Hematopoietic multipotent progenitor cell (in vitro differentiated cells): ENCODE data around the gene PLD1. TPM values are rescaled to one million over a fixed set of nuclear protein-coding genes. Genes with fewer than 3 reads are reported as not detected.

Experiments used
- DNase-seq, 3 donors: peaks; one replicate each; pipeline ENCODE4 v3.0.0-alpha.2; 2011 to 2015; ENCODE audit warnings: low read depth in 2 of 3, low spot score in 2 of 3
- total RNA-seq: library from RNA; depleted of rRNA; stranded (reverse); fragments of >200 nt; gene quantifications from one replicate; pipeline ENCODE4 v1.2.3, GENCODE V29; 2012

Gene PLD1
- total RNA-seq, 1 donor = 4.8 TPM

GRCh38 chr3:171801738-171802589, 8.3 kb downstream of the PLD1 start:
- no peak for DNase-seq

GRCh38 chr3:171799501-171799900, 10.8 kb downstream of the PLD1 start:
- no peak for DNase-seq

GRCh38 chr3:171797873-171798272, 12.4 kb downstream of the PLD1 start:
- DNase-seq = no peak

- DNase-seq = no peak
Measured at GRCh38 chr3:171797265-171797679, 13.0 kb downstream of the PLD1 start.

GRCh38 chr3:171796625-171797264, 13.5 kb downstream of the PLD1 start:
- DNase-seq = no peak

GRCh38 chr3:171792531-171792930, 17.8 kb downstream of the PLD1 start:
- DNase-seq = no peak

GRCh38 chr3:171791692-171792076, 18.6 kb downstream of the PLD1 start:
- no peak for DNase-seq

- no peak for DNase-seq
Measured at GRCh38 chr3:171790898-171791691, 19.2 kb downstream of the PLD1 start.

- DNase-seq = no peak
Measured at GRCh38 chr3:171790574-171790897, 19.7 kb downstream of the PLD1 start.

GRCh38 chr3:171789759-171790505, 20.4 kb downstream of the PLD1 start:
- DNase-seq = no peak

GRCh38 chr3:171788546-171789351, 21.5 kb downstream of the PLD1 start:
- DNase-seq = no peak

- no peak for DNase-seq
Measured at GRCh38 chr3:171786997-171787396, 23.3 kb downstream of the PLD1 start.

- DNase-seq = no peak
Measured at GRCh38 chr3:171784937-171785336, 25.3 kb downstream of the PLD1 start.

GRCh38 chr3:171784387-171784786, 25.9 kb downstream of the PLD1 start:
- no peak for DNase-seq

- DNase-seq = no peak
Measured at GRCh38 chr3:171783626-171784025, 26.7 kb downstream of the PLD1 start.

GRCh38 chr3:171783086-171783485, 27.2 kb downstream of the PLD1 start:
- no peak for DNase-seq

- no peak for DNase-seq
Measured at GRCh38 chr3:171782617-171783016, 27.7 kb downstream of the PLD1 start.

GRCh38 chr3:171781711-171782127, 28.6 kb downstream of the PLD1 start:
- no peak for DNase-seq

- DNase-seq = no peak
Measured at GRCh38 chr3:171778493-171778892, 31.8 kb downstream of the PLD1 start.

- no peak for DNase-seq
Measured at GRCh38 chr3:171777596-171777995, 32.7 kb downstream of the PLD1 start.
